ENCODE data around the gene LAMB1. TPM values are rescaled to one million over a fixed set of nuclear protein-coding genes. Genes with fewer than 3 reads are reported as not detected.

Gene LAMB1
- polyA plus RNA-seq, 1 donor from 2014 or later: 7.6 TPM

DNA sequence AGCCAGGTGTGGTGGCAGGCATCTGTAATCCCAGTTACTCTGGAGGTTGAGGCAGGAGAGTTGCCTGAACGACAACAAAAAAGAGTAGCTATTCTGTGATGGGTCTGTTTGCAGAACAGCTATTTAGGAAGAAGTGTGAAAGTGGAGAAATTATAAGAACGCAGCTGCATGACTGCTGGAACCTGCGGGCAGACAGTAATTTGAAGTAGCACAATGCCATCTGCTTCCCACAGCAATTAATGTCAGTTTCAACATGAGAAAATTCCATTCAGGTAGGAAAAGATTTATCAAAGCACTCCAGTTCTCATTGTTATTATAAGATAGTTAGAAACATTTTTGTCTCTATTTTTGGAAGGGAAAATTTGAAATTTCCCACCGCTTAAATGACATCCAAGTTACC is 21.5 kb downstream of the LAMB1 start:
- Histone ChIP-seq H3K4me2 (ENCODE audit: low read length) (no peak overlapping the region), H3K9me2 (ENCODE audit: insufficient read depth, low read length) (no peaks in the 10 kb centered on the region), H3K4me3 (ENCODE audit: low read length) (peak overlapping the region; percentile 12), H3K79me2 (replicated peaks; ENCODE audit: insufficient read depth, low read length) (no peaks in the 10 kb centered on the region), H3K27ac (ENCODE audit: low read length) (no peak overlapping the region), H4K20me1 (ENCODE audit: insufficient read depth) (no peaks in the 10 kb centered on the region), H3K36me3 (ENCODE audit: insufficient read depth, low read length) (no peaks in the 10 kb centered on the region), H2AFZ (ENCODE audit: low read depth, low read length) (no peak overlapping the region), H3K9ac (ENCODE audit: low read length) (no peak overlapping the region), H3F3A (ENCODE audit: insufficient read depth, low read length, poor library complexity, severe bottlenecking) (no peaks in the 10 kb centered on the region), H3K27me3 (ENCODE audit: insufficient read depth, low read depth, low read length) (no peaks in the 10 kb centered on the region), H3K9me3 (ENCODE audit: low read length) (no peaks in the 10 kb centered on the region)
- TF ChIP-seq, protein P1, sequence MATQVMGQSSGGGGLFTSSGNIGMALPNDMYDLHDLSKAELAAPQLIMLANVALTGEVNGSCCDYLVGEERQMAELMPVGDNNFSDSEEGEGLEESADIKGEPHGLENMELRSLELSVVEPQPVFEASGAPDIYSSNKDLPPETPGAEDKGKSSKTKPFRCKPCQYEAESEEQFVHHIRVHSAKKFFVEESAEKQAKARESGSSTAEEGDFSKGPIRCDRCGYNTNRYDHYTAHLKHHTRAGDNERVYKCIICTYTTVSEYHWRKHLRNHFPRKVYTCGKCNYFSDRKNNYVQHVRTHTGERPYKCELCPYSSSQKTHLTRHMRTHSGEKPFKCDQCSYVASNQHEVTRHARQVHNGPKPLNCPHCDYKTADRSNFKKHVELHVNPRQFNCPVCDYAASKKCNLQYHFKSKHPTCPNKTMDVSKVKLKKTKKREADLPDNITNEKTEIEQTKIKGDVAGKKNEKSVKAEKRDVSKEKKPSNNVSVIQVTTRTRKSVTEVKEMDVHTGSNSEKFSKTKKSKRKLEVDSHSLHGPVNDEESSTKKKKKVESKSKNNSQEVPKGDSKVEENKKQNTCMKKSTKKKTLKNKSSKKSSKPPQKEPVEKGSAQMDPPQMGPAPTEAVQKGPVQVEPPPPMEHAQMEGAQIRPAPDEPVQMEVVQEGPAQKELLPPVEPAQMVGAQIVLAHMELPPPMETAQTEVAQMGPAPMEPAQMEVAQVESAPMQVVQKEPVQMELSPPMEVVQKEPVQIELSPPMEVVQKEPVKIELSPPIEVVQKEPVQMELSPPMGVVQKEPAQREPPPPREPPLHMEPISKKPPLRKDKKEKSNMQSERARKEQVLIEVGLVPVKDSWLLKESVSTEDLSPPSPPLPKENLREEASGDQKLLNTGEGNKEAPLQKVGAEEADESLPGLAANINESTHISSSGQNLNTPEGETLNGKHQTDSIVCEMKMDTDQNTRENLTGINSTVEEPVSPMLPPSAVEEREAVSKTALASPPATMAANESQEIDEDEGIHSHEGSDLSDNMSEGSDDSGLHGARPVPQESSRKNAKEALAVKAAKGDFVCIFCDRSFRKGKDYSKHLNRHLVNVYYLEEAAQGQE (IDR thresholded peaks at IDR 0.05; ENCODE audit: borderline replicate concordance): peak; percentile 34
- TF ChIP-seq POLR2AphosphoS5 (IDR thresholded peaks at IDR 0.05): peak; percentile 20
- TF ChIP-seq SMC3 (conservative IDR thresholded peaks at IDR 0.05; ENCODE audit: poor library complexity): no peak

DNA sequence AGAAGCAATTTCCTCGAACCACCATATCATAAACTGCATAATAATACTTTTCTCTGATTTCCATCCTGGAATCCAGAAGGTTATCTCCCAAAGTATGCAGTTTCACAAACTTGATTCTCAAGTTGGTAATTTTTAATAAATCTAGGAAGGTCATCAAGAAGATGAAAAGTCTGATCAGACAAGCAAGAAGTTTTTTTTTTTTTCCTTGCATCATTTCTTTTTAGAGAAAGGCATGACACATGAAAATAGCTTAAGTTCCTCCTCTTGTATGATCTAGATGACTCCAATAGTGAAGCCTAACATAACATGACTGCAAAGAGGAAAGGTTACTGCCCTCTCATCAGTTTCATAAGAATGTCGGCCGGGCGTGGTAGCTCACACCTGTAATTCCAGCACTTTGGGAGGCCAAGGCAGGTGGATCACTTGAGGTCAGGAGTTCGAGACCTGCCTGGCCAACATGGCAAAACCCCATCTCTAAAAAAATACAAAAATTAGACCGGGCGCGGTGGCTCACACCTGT is 22.2 kb downstream of the LAMB1 start:
- no peak overlapping the region for H3K4me2 ChIP-seq (ENCODE audit: low read length)
- H4K20me1 ChIP-seq (ENCODE audit: insufficient read depth): no peaks in the 10 kb centered on the region
- TF ChIP-seq MXI1 (conservative IDR thresholded peaks at IDR 0.05; ENCODE audit: poor library complexity, severe bottlenecking) (no peak), POLR2AphosphoS5 (IDR thresholded peaks at IDR 0.05) (no peak), SMC3 (conservative IDR thresholded peaks at IDR 0.05; ENCODE audit: poor library complexity) (no peak), EZH2 (IDR thresholded peaks at IDR 0.05; ENCODE audit: borderline replicate concordance, insufficient read depth, low read length, poor library complexity, severe bottlenecking) (no peak), RAD21 (conservative IDR thresholded peaks at IDR 0.05) (no peak), TAF1 (IDR thresholded peaks at IDR 0.05; ENCODE audit: low read depth) (no peak), EP300 (conservative IDR thresholded peaks at IDR 0.05; ENCODE audit: poor library complexity, severe bottlenecking) (no peak)
- TF ChIP-seq, protein P2, sequence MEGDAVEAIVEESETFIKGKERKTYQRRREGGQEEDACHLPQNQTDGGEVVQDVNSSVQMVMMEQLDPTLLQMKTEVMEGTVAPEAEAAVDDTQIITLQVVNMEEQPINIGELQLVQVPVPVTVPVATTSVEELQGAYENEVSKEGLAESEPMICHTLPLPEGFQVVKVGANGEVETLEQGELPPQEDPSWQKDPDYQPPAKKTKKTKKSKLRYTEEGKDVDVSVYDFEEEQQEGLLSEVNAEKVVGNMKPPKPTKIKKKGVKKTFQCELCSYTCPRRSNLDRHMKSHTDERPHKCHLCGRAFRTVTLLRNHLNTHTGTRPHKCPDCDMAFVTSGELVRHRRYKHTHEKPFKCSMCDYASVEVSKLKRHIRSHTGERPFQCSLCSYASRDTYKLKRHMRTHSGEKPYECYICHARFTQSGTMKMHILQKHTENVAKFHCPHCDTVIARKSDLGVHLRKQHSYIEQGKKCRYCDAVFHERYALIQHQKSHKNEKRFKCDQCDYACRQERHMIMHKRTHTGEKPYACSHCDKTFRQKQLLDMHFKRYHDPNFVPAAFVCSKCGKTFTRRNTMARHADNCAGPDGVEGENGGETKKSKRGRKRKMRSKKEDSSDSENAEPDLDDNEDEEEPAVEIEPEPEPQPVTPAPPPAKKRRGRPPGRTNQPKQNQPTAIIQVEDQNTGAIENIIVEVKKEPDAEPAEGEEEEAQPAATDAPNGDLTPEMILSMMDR (IDR thresholded peaks at IDR 0.05; ENCODE audit: poor library complexity, severe bottlenecking): no peak
- TF ChIP-seq, protein P1 (IDR thresholded peaks at IDR 0.05; ENCODE audit: borderline replicate concordance): no peak
- no peak overlapping the region for H3K9ac ChIP-seq (ENCODE audit: low read length)
- no peaks in the 10 kb centered on the region for H3K27me3 ChIP-seq (ENCODE audit: insufficient read depth, low read depth, low read length)
- H3K9me3 ChIP-seq (ENCODE audit: low read length): no peaks in the 10 kb centered on the region
- H2AFZ ChIP-seq (ENCODE audit: low read depth, low read length): no peak overlapping the region
- no peaks in the 10 kb centered on the region for H3K36me3 ChIP-seq (ENCODE audit: insufficient read depth, low read length)
- H3K27ac ChIP-seq (ENCODE audit: low read length): no peak overlapping the region
- no peaks in the 10 kb centered on the region for H3K9me2 ChIP-seq (ENCODE audit: insufficient read depth, low read length)
- no peaks in the 10 kb centered on the region for H3K79me2 ChIP-seq (replicated peaks; ENCODE audit: insufficient read depth, low read length)
- no peak overlapping the region for H3K4me3 ChIP-seq (ENCODE audit: low read length)
- no peaks in the 10 kb centered on the region for H3F3A ChIP-seq (ENCODE audit: insufficient read depth, low read length, poor library complexity, severe bottlenecking)

Data from neural cell (in vitro differentiated cells).